HepG2 (cell line): ENCODE data around the gene CST3. TPM values are rescaled to one million over a fixed set of nuclear protein-coding genes. Genes with fewer than 3 reads are reported as not detected.

Experiments used
- ATF4 ChIP-seq, 2 experiments: fragments of 450-650 bp in 1 of 2; sonication (generic) in 1 of 2; formaldehyde crosslinking; IDR thresholded peaks; 2 replicates each; pipeline versions ENCODE4 v1.5.0 to v1.8.0; 2020 to 2022; ENCODE audit warnings: mild to moderate bottlenecking in 1 of 2, missing genetic modification reagents in 1 of 2
- ATF6 ChIP-seq: sonication (generic); formaldehyde crosslinking; conservative IDR thresholded peaks from 2 replicates; pipeline ENCODE4 v1.4.0; 2020; ENCODE audit warnings: missing genetic modification reagents
- BCL3 ChIP-seq: sonication (generic); formaldehyde crosslinking; IDR thresholded peaks from 2 replicates; pipeline ENCODE4 v1.5.1; 2020; ENCODE audit warnings: mild to moderate bottlenecking, missing genetic modification reagents, moderate library complexity
- CENPX ChIP-seq: sonication (generic); formaldehyde crosslinking; IDR thresholded peaks from 2 replicates; pipeline ENCODE4 v1.9.0; 2021; ENCODE audit warnings: mild to moderate bottlenecking, missing genetic modification reagents, moderate library complexity
- E2F5 ChIP-seq: sonication (generic); formaldehyde crosslinking; conservative IDR thresholded peaks from 2 replicates; pipeline ENCODE4 v1.4.0; 2020; ENCODE audit warnings: missing genetic modification reagents
- FUBP1 ChIP-seq: sonication (generic); formaldehyde crosslinking; IDR thresholded peaks from 2 replicates; pipeline ENCODE4 v1.5.1; 2020; ENCODE audit warnings: missing genetic modification reagents, mild to moderate bottlenecking, borderline replicate concordance
- MEIS1 ChIP-seq: sonication (generic); formaldehyde crosslinking; IDR thresholded peaks from 2 replicates; pipeline ENCODE4 v1.9.0; 2021; ENCODE audit warnings: mild to moderate bottlenecking, missing genetic modification reagents, moderate library complexity, borderline replicate concordance
- MZF1 ChIP-seq: sonication (generic); formaldehyde crosslinking; IDR thresholded peaks from 2 replicates; pipeline ENCODE4 v1.8.1; 2023; ENCODE audit warnings: mild to moderate bottlenecking, missing genetic modification reagents, borderline replicate concordance
- NCOA1 ChIP-seq: sonication (generic); formaldehyde crosslinking; IDR thresholded peaks from 2 replicates; pipeline ENCODE4 v1.9.0; 2021; ENCODE audit warnings: missing genetic modification reagents
- NR1H2 ChIP-seq: sonication (generic); formaldehyde crosslinking; IDR thresholded peaks from 2 replicates; pipeline ENCODE4 v1.8.1; 2022; ENCODE audit warnings: low read depth, missing genetic modification reagents, borderline replicate concordance
- REL ChIP-seq: sonication (generic); formaldehyde crosslinking; conservative IDR thresholded peaks from 2 replicates; pipeline ENCODE4 v1.8.0; 2022; ENCODE audit warnings: mild to moderate bottlenecking, missing genetic modification reagents, moderate library complexity
- SIX4 ChIP-seq: sonication (generic); formaldehyde crosslinking; IDR thresholded peaks from 2 replicates; pipeline ENCODE4 v1.4.0; 2020; ENCODE audit warnings: missing genetic modification reagents
- ZNF160 ChIP-seq: sonication (generic); formaldehyde crosslinking; IDR thresholded peaks from 2 replicates; pipeline ENCODE4 v1.8.0; 2022; ENCODE audit warnings: mild to moderate bottlenecking, inconsistent platforms, missing genetic modification reagents
- ZNF253 ChIP-seq: sonication (generic); formaldehyde crosslinking; IDR thresholded peaks from 2 replicates; pipeline ENCODE4 v1.8.0; 2022; ENCODE audit warnings: mild to moderate bottlenecking, missing genetic modification reagents, borderline replicate concordance
- ZNF484 ChIP-seq: sonication (generic); formaldehyde crosslinking; IDR thresholded peaks from 2 replicates; pipeline ENCODE4 v1.5.1; 2020; ENCODE audit warnings: mild to moderate bottlenecking, low read depth, missing genetic modification reagents, borderline replicate concordance
- ZNF607 ChIP-seq: sonication (generic); formaldehyde crosslinking; IDR thresholded peaks from 2 replicates; pipeline ENCODE4 v1.5.1; 2020; ENCODE audit warnings: missing genetic modification reagents, mild to moderate bottlenecking, borderline replicate concordance
- ZUFSP ChIP-seq: sonication (generic); formaldehyde crosslinking; IDR thresholded peaks from 2 replicates; pipeline ENCODE4 v1.9.0; 2021; ENCODE audit warnings: missing genetic modification reagents, mild to moderate bottlenecking, borderline replicate concordance
- polyA plus RNA-seq, 8 experiments: library from polyadenylated mRNA; depleted of rRNA in 3 of 8; stranded (reverse) in 7 of 8; unstranded in 1 of 8; fragments of >200 nt; fragmentation: Illumina TruSeq in 4 of 8; extraction: Trizol in 4 of 8; gene quantifications; 2 replicates each; pipeline versions ENCODE4 v1.2.1 to v1.2.3, GENCODE V29; 2011 to 2016; ENCODE audit warnings: low read depth in 4 of 8, missing spikeins in 1 of 8, mixed read lengths in 1 of 8; ENCODE audit not compliant: insufficient read depth in 1 of 8
- total RNA-seq, 5 experiments: library from RNA; depleted of rRNA; stranded (reverse); fragments of >200 nt; fragmentation: Illumina TruSeq; extraction: Trizol; gene quantifications; 2 replicates each; pipeline ENCODE4 v1.2.3, GENCODE V29; 2016; ENCODE audit warnings: low read depth in 1 of 5

CST3 gene
- total and polyA plus RNA-seq, 2 of the 13 experiments (the other 11 are each of a cell fraction or from before 2014, with no cell fraction given), result 690 to 1,005 TPM

- TF ChIP-seq ATF4 (CRISPR knock-in tag; IDR thresholded peaks at IDR 0.05), result peak in 1 of 2 experiments; percentile 79; a peak in 2 of 4 replicates
- TF ChIP-seq MZF1, result no peak
- peak; percentile 74; the same call in 1 of the 2 replicates for TF ChIP-seq ZNF160 (CRISPR knock-in tag)
- TF ChIP-seq E2F5 (CRISPR knock-in tag), result peak; percentile 66
- TF ChIP-seq NR1H2 (CRISPR knock-in tag), result 0 out of 2 replicates have a peak, but pooled peaks have one; percentile 54
- TF ChIP-seq BCL3 (CRISPR knock-in tag), result peak; percentile 99
- no peak for TF ChIP-seq CENPX (CRISPR knock-in tag)
- peak; percentile 94; the same call in 1 of the 2 replicates for TF ChIP-seq ZNF607 (CRISPR knock-in tag)
- 0 out of 2 replicates have a peak, but pooled peaks have one; percentile 71 for TF ChIP-seq ATF6 (CRISPR knock-in tag)
- TF ChIP-seq NCOA1 (CRISPR knock-in tag), result 0 out of 2 replicates have a peak, but pooled peaks have one; percentile 70
- peak; percentile 55; the same call in 1 of the 2 replicates for TF ChIP-seq SIX4 (CRISPR knock-in tag)
- peak; percentile 95; the same call in 1 of the 2 replicates for TF ChIP-seq ZUFSP
- TF ChIP-seq MEIS1 (CRISPR knock-in tag), result peak; percentile 64
- TF ChIP-seq ZNF484 (CRISPR knock-in tag), result no peak; the same call in 1 of the 2 replicates
- peak; percentile 98; the same call in 1 of the 2 replicates for TF ChIP-seq FUBP1
- TF ChIP-seq ZNF253 (CRISPR knock-in tag), result peak; percentile 92
- peak; percentile 76 for TF ChIP-seq REL (CRISPR knock-in tag)
Measured at GRCh38 chr20:23637282-23638221, at the start of gene CST3 (continued).
